Natural killer cell (primary cell): Measurements from ENCODE around the gene PICK1. TPM values are rescaled to one million over a fixed set of nuclear protein-coding genes. Genes with fewer than 3 reads are reported as not detected.

Source experiments
- ATAC-seq, 3 donors: fragments of 150-1000 bp in 2 of 3; fragments of 200-7000 bp in 1 of 3; cut with Tn5 transposase; 1 replicate in 1 of 3; 2 replicates in 2 of 3; pipeline ENCODE4 v1.10.0; 2021; ENCODE audit warnings: mild to moderate bottlenecking in 2 of 3, moderate library complexity in 2 of 3
- DNase-seq, 2 donors: peaks; one replicate each; pipeline versions ENCODE4 v3.0.0 to v3.0.0-alpha.2; 2013 to 2021; ENCODE audit warnings: mixed read lengths in 1 of 2
- H3K27ac ChIP-seq: one replicate; pipeline ENCODE4 v1.5.1; 2013; ENCODE audit warnings: mild to moderate bottlenecking, low read length
- H3K27me3 ChIP-seq: one replicate; pipeline ENCODE4 v1.6.1; 2013; ENCODE audit warnings: low read length; ENCODE audit not compliant: control insufficient read depth, insufficient read depth
- H3K36me3 ChIP-seq: one replicate; pipeline ENCODE4 v1.6.1; 2013; ENCODE audit warnings: low read length; ENCODE audit not compliant: control insufficient read depth, insufficient read depth
- H3K4me1 ChIP-seq: one replicate; pipeline ENCODE4 v1.6.1; 2013; ENCODE audit warnings: low read length; ENCODE audit not compliant: control insufficient read depth, insufficient read depth
- H3K4me3 ChIP-seq: one replicate; pipeline ENCODE4 v1.5.1; 2013; ENCODE audit warnings: low read length
- H3K9me3 ChIP-seq: one replicate; pipeline ENCODE4 v1.6.1; 2013; ENCODE audit warnings: low read length; ENCODE audit not compliant: control insufficient read depth, insufficient read depth
- H3K27ac Mint-ChIP-seq, 2 donors: one replicate each; pipeline ENCODE4 v1.8.0; 2022; ENCODE audit warnings: mild to moderate bottlenecking in 2 of 2, mixed read lengths in 2 of 2, moderate library complexity in 1 of 2
- H3K27me3 Mint-ChIP-seq, 2 donors: one replicate each; pipeline ENCODE4 v1.8.0; 2022; ENCODE audit warnings: low read depth in 2 of 2, mixed read lengths in 2 of 2
- H3K36me3 Mint-ChIP-seq: one replicate; pipeline ENCODE4 v1.8.0; 2022; ENCODE audit warnings: mixed read lengths
- H3K4me1 Mint-ChIP-seq, 2 donors: one replicate each; pipeline ENCODE4 v1.8.0; 2022; ENCODE audit warnings: mixed read lengths in 2 of 2
- H3K4me3 Mint-ChIP-seq: one replicate; pipeline ENCODE4 v1.8.0; 2022; ENCODE audit warnings: mild to moderate bottlenecking, moderate library complexity, mixed read lengths
- H3K9me3 Mint-ChIP-seq, 2 donors: one replicate each; pipeline ENCODE4 v1.8.0; 2022; ENCODE audit warnings: mixed read lengths in 2 of 2
- WGBS: methylation state at CpG from one replicate; pipeline ENCODE4 v1.1.7; 2013; ENCODE audit warnings: missing lambda C conversion rate; ENCODE audit not compliant: insufficient coverage; 5-methylcytosine and 5-hydroxymethylcytosine counted together
- intact Hi-C: fragments of 100-400 bp; cut with micrococcal nuclease; formaldehyde crosslinking; loops from one replicate; pipeline ENCODE4 v1.14.2; 2022
- total RNA-seq, 4 donors: library from RNA; stranded (reverse); fragments of 120-200 nt in 1 of 4; gene quantifications; one replicate each; pipeline versions ENCODE4 v1.2.3 to v1.2.4, GENCODE V29; 2013 to 2022
- TF ChIP-seq, protein P1 (sequence below): fragments of 200-600 bp; IDR thresholded peaks from one replicate; pipeline ENCODE4 v1.8.0; 2022; ENCODE audit warnings: antibody characterized with exemption

The PICK1 gene
- total RNA-seq, 3 donors from 2014 or later (not counting 1 experiment from before 2014, with no cell fraction given), result 28.4 to 30.9 (median 29.9) TPM

DNA sequence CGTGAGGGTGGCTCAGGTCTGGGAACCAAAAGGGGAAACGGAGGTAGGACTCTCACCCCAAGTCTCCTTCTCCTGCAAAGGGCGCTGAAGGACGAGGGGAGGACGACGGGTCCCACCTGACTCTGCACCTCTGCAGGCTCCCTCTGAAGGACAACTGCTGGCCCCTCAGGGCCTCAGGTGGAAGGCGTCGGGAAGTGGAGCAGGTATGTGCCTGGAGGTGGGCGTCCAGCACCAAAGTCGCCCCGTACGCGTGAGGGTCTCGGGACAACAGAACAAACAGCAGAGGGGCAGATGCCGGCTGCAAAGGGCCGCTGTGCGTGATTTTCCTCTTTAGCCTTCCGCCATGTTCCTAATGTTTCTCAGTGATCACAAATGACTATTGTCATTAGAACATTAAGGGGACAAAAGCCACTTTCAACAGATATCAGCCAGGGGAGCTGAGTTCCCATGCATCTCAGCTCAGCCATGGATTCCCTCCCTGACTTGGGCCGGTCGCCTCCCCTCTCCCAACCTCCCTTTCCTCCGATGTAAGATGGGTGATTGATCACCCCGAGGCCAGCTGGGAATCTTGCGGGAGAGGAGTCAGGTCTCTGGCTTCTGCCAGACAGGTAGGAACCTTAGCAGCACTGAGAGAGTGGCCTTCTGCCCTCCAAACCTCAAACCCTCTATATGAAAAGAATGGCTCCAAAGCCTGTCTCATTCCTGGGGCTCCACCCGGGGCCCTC, 25.9 kb downstream of the PICK1 start:
- intact Hi-C loops, result no loop called here
- TF ChIP-seq, protein P1, sequence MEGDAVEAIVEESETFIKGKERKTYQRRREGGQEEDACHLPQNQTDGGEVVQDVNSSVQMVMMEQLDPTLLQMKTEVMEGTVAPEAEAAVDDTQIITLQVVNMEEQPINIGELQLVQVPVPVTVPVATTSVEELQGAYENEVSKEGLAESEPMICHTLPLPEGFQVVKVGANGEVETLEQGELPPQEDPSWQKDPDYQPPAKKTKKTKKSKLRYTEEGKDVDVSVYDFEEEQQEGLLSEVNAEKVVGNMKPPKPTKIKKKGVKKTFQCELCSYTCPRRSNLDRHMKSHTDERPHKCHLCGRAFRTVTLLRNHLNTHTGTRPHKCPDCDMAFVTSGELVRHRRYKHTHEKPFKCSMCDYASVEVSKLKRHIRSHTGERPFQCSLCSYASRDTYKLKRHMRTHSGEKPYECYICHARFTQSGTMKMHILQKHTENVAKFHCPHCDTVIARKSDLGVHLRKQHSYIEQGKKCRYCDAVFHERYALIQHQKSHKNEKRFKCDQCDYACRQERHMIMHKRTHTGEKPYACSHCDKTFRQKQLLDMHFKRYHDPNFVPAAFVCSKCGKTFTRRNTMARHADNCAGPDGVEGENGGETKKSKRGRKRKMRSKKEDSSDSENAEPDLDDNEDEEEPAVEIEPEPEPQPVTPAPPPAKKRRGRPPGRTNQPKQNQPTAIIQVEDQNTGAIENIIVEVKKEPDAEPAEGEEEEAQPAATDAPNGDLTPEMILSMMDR, result no peak
- no peak overlapping the region for H3K27ac ChIP-seq
- Mint-ChIP-seq H3K4me1 (peaks cover 0 to 15% of the 10 kb centered on the region in 2 donors), H3K27ac (no peak overlapping the region), H3K4me3 (no peak overlapping the region), H3K36me3 (no peaks in the 10 kb centered on the region), H3K9me3 (no peaks in the 10 kb centered on the region), H3K27me3 (no peaks in the 10 kb centered on the region)
- ATAC-seq, result no peak
- WGBS, result 76% methylated on average over 24 of the region's 24 CpGs
- no peak overlapping the region for H3K4me3 ChIP-seq
- no peaks in the 10 kb centered on the region for H3K9me3 ChIP-seq
- no peak for DNase-seq
- no peaks in the 10 kb centered on the region for H3K36me3 ChIP-seq
- peaks cover 19% of the 10 kb centered on the region for H3K4me1 ChIP-seq
- peaks cover 18% of the 10 kb centered on the region for H3K27me3 ChIP-seq

DNA sequence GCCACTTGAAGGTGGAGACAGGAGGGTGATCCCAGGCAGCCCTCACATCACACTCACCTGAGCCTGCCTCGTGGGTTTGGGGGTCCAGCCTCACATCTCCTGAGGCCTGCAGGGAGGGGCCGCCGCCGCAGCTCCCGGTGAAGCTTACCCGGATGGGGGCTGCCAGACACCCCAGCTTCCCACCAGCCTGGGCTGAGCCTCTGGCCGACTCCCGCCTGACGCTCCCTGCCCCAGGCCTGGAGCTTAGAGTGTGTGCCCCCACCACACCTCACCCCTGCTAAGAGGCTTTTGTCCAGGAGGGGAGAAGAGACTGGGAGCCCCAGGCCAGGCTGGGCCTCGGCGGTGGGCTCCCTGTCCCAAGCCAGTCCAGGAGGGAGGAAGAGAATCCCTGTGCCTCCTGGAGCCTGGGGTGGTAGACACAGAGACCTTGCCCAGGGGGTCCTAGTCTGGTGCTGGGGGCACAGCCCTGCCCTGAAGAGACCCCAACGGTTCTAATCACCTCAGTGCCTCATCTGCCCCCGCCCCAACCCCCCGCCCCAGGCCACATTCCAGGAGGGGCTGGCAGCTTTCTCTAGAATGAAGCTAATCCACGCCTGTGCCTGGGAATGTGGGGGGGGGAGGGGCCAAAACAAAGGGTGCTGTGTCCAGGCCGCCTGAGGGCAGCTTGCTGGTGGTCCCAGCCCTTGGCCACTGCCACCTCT, 26.9 kb downstream of the PICK1 start, which contains the start of gene SLC16A8:
Gene SLC16A8 (minus strand): TSS at position 254 of the 701 bp plus-strand sequence. CDS start 1,311 bp downstream, outside the sequence.
- Mint-ChIP-seq H3K27ac (no peak within 1 kb of the TSS), H3K9me3 (no peaks in the 10 kb centered on the region), H3K4me1 (peaks cover 0 to 15% of the 10 kb centered on the region in 2 donors), H3K27me3 (no peaks in the 10 kb centered on the region), H3K36me3 (no peaks in the 10 kb centered on the region), H3K4me3 (no peak within 1 kb of the TSS)
- Histone ChIP-seq H3K9me3 (no peaks in the 10 kb centered on the region), H3K36me3 (no peaks in the 10 kb centered on the region), H3K4me3 (no peak within 1 kb of the TSS), H3K27me3 (peaks cover 18% of the 10 kb centered on the region), H3K27ac (no peak within 1 kb of the TSS), H3K4me1 (peaks cover 19% of the 10 kb centered on the region)
- TF ChIP-seq, protein P1, result no peak
- no peak for ATAC-seq
- DNase-seq, result no peak
- 87% methylated on average over 16 of the region's 16 CpGs for WGBS
- intact Hi-C loops, result no loop called here

DNA sequence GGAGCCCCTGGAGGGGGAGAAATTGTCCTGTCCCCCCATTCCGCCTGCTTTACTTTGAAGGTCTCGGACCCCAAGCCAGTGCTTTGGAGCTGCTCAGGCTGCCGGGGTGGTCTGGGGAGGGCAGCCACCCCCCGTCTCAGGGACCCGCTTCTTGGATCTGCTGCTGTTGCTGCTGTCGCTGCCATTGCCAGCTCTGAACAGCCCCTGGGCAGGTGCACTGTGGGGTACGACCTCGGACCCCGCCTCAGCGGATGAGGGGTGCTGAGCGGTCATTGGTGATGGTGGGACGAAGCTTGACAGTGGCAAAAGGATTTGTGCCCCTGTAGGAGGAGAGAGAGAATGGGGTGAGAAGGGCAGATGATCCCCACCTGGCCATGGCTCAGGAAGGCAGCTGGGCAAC, 27.9 kb downstream of the PICK1 start:
- H3K27me3 Mint-ChIP-seq, result no peaks in the 10 kb centered on the region
- WGBS, result 95% methylated on average over 12 of the region's 12 CpGs
- no peaks in the 10 kb centered on the region for H3K36me3 ChIP-seq
- H3K4me3 Mint-ChIP-seq, result no peak overlapping the region
- no peaks in the 10 kb centered on the region for H3K9me3 Mint-ChIP-seq
- H3K27ac Mint-ChIP-seq, result no peak overlapping the region
- H3K4me1 ChIP-seq, result peaks cover 19% of the 10 kb centered on the region
- no peak for DNase-seq
- intact Hi-C loops, result no loop called here
- no peak overlapping the region for H3K4me3 ChIP-seq
- no peak overlapping the region for H3K27ac ChIP-seq
- H3K4me1 Mint-ChIP-seq, result peaks cover 0 to 15% of the 10 kb centered on the region in 2 donors
- ATAC-seq, result no peak
- TF ChIP-seq, protein P1, result no peak
- H3K36me3 Mint-ChIP-seq, result no peaks in the 10 kb centered on the region
- no peaks in the 10 kb centered on the region for H3K9me3 ChIP-seq
- peaks cover 18% of the 10 kb centered on the region for H3K27me3 ChIP-seq
